NCI-H774 (cell line): ENCODE results near the gene ARHGAP28.

Source experiments
- DNase-seq: peaks from one replicate; lab custom pipeline; 2025; lab: John Stamatoyannopoulos, UW

Gene ARHGAP28

GRCh38 chr18:6873040-6873751, 143.7 kb downstream of the ARHGAP28 start:
- no peak for DNase-seq

- DNase-seq, result no peak
These were observed 144.8 kb downstream of the ARHGAP28 start for GRCh38 chr18:6874315-6874714.

- DNase-seq, result no peak
These were observed 146.2 kb downstream of the ARHGAP28 start for GRCh38 chr18:6875749-6876148.

GRCh38 chr18:6876641-6877041, 147.1 kb downstream of the ARHGAP28 start:
- DNase-seq, result no peak

- DNase-seq, result no peak
These were observed 147.8 kb downstream of the ARHGAP28 start for GRCh38 chr18:6877288-6877687.

- DNase-seq, result no peak
These were observed 149.2 kb downstream of the ARHGAP28 start for GRCh38 chr18:6878556-6879297.

- DNase-seq, result no peak
These were observed 150.1 kb downstream of the ARHGAP28 start for GRCh38 chr18:6879508-6880195.

- no peak for DNase-seq
These were observed 151.7 kb downstream of the ARHGAP28 start for GRCh38 chr18:6881034-6881820.

- no peak for DNase-seq
These were observed 152.9 kb downstream of the ARHGAP28 start for GRCh38 chr18:6882401-6882800.

- DNase-seq, result no peak
These were observed 155.5 kb downstream of the ARHGAP28 start for GRCh38 chr18:6885006-6885481.

- DNase-seq, result no peak
These were observed 156.7 kb downstream of the ARHGAP28 start for GRCh38 chr18:6885992-6886796.

- DNase-seq, result no peak
These were observed 157.3 kb downstream of the ARHGAP28 start for GRCh38 chr18:6886797-6887330.

GRCh38 chr18:6891788-6892187, 162.3 kb downstream of the ARHGAP28 start:
- no peak for DNase-seq

GRCh38 chr18:6901286-6901926, 171.9 kb downstream of the ARHGAP28 start:
- no peak for DNase-seq

GRCh38 chr18:6917072-6917471, 187.6 kb downstream of the ARHGAP28 start:
- DNase-seq, result no peak

- peak; percentile 6 for DNase-seq
These were observed 190.8 kb downstream of the ARHGAP28 start for GRCh38 chr18:6920099-6920955.

GRCh38 chr18:6921571-6921970, 192.1 kb downstream of the ARHGAP28 start:
- no peak for DNase-seq

GRCh38 chr18:6923220-6923619, 193.7 kb downstream of the ARHGAP28 start:
- DNase-seq, result no peak

- DNase-seq, result no peak
These were observed 197.6 kb downstream of the ARHGAP28 start for GRCh38 chr18:6927153-6927552.
